Keratinocyte (primary cell): ENCODE results near the gene CCDC85B. TPM values are rescaled to one million over a fixed set of nuclear protein-coding genes. Genes with fewer than 3 reads are reported as not detected.

Experiments
- DNase-seq: peaks from one replicate; pipeline ENCODE4 v3.0.0-alpha.2; 2011; ENCODE audit warnings: low read depth, missing footprints, low spot score
- FAIRE-seq: peaks from 2 replicates; lab custom pipeline; 2011; peaks lifted over from hg19 to GRCh38; lab: Jason Lieb, UNC
- H2AFZ ChIP-seq: 2 replicates; pipeline ENCODE4 v1.6.0; 2012; ENCODE audit warnings: low read length, control low read depth, inconsistent platforms; ENCODE audit not compliant: control insufficient read depth
- H3K27ac ChIP-seq: 2 replicates; pipeline ENCODE4 v1.5.1; 2011; ENCODE audit warnings: low read length; ENCODE audit not compliant: control insufficient read depth, insufficient read depth
- H3K27me3 ChIP-seq: 3 replicates; pipeline ENCODE4 v1.6.0; 2011; ENCODE audit warnings: low read length; ENCODE audit not compliant: control insufficient read depth, insufficient read depth; ENCODE audit errors: extremely low read depth
- H3K36me3 ChIP-seq, 2 experiments: 2 replicates in 1 of 2; 3 replicates in 1 of 2; pipeline ENCODE4 v1.5.1; 2011; ENCODE audit warnings: low read length in 2 of 2, mild to moderate bottlenecking in 1 of 2; ENCODE audit not compliant: control insufficient read depth in 2 of 2, insufficient read depth in 2 of 2; ENCODE audit errors: extremely low read depth in 1 of 2
- H3K4me1 ChIP-seq: 3 replicates; pipeline ENCODE4 v1.5.1; 2011; ENCODE audit warnings: low read length; ENCODE audit not compliant: control insufficient read depth, insufficient read depth; ENCODE audit errors: extremely low read depth
- H3K4me2 ChIP-seq: 3 replicates; pipeline ENCODE4 v1.6.0; 2011; ENCODE audit warnings: low read depth, low read length; ENCODE audit not compliant: control insufficient read depth, insufficient read depth; ENCODE audit errors: extremely low read depth
- H3K4me3 ChIP-seq, 3 experiments: fragments of 200-600 bp in 1 of 3; sonication (generic) in 1 of 3; 2 replicates in 2 of 3; 3 replicates in 1 of 3; pipeline ENCODE4 v1.5.1; 2011 to 2016; ENCODE audit warnings: low read length in 3 of 3, mild to moderate bottlenecking in 3 of 3, control low read depth in 2 of 3, inconsistent platforms in 1 of 3, low read depth in 1 of 3, mixed read lengths in 1 of 3, mixed run types in 1 of 3, moderate library complexity in 1 of 3; ENCODE audit not compliant: control insufficient read depth in 2 of 3, insufficient read depth in 2 of 3; ENCODE audit errors: extremely low read depth in 1 of 3
- H3K79me2 ChIP-seq: 2 replicates; pipeline ENCODE4 v1.6.0; 2012; ENCODE audit warnings: low read length; ENCODE audit not compliant: control insufficient read depth, insufficient read depth
- H3K9ac ChIP-seq: 3 replicates; pipeline ENCODE4 v1.6.0; 2011; ENCODE audit warnings: low read length; ENCODE audit not compliant: control insufficient read depth, insufficient read depth; ENCODE audit errors: extremely low read depth
- H3K9me1 ChIP-seq: 3 replicates; pipeline ENCODE4 v1.6.0; 2011; ENCODE audit warnings: low read length; ENCODE audit not compliant: control insufficient read depth, insufficient read depth; ENCODE audit errors: extremely low read depth
- H3K9me3 ChIP-seq: 2 replicates; pipeline ENCODE4 v1.5.1; 2012; ENCODE audit warnings: low read depth, low read length; ENCODE audit not compliant: control insufficient read depth
- H4K20me1 ChIP-seq: 3 replicates; pipeline ENCODE4 v1.6.0; 2011; ENCODE audit warnings: low read length; ENCODE audit not compliant: control insufficient read depth, insufficient read depth; ENCODE audit errors: extremely low read depth
- EZH2 ChIP-seq: IDR thresholded peaks from one replicate; pipeline ENCODE4 v1.6.1; 2012; ENCODE audit warnings: inconsistent platforms, mild to moderate bottlenecking, low read length, moderate library complexity
- dilution Hi-C: fragments of 300-500 bp; cut with MboI; formaldehyde crosslinking; loops from one replicate; pipeline ENCODE4 v1.7.0; 2020; ENCODE audit warnings: low sequenced_read_pairs; ENCODE audit not compliant: extremely low pct_ligation_motif_present
- polyA plus RNA-seq, 5 experiments: library from polyadenylated mRNA; depleted of rRNA in 3 of 5; stranded (reverse) in 3 of 5; stranded (forward) in 1 of 5; unstranded in 1 of 5; fragments of >200 nt; gene quantifications; 1 replicate in 1 of 5; 2 replicates in 3 of 5; 3 replicates in 1 of 5; pipeline versions ENCODE4 v1.2.1 to v1.2.3, GENCODE V29; 2011 to 2012; ENCODE audit warnings: missing spikeins in 2 of 5, low read depth in 1 of 5, low replicate concordance in 1 of 5
- TF ChIP-seq, protein P1 (sequence below), 3 experiments: IDR thresholded peaks in 1 of 3; conservative IDR thresholded peaks in 1 of 3; optimal IDR thresholded peaks in 1 of 3; 2 replicates in 2 of 3; 3 replicates in 1 of 3; pipeline versions ENCODE3 to v1.5.1; 2011; ENCODE audit warnings: low read length in 3 of 3, mild to moderate bottlenecking in 3 of 3, moderate library complexity in 2 of 3, control low read depth in 1 of 3, inconsistent platforms in 1 of 3; ENCODE audit not compliant: insufficient read depth in 2 of 3; ENCODE audit errors: extremely low read depth in 1 of 3

Gene CCDC85B
- polyA plus RNA-seq, 1 donor (not counting 4 experiments of a cell fraction or from before 2014, with no cell fraction given): 4.1 TPM

- no peak for DNase-seq
- dilution Hi-C loops: no loop called here
- Histone ChIP-seq H3K4me3 (no peak overlapping the region), H3K36me3 (peaks cover 17 to 29% of the 10 kb centered on the region in 2 experiments), H3K9me3 (no peaks in the 10 kb centered on the region), H4K20me1 (no peaks in the 10 kb centered on the region), H3K27me3 (no peaks in the 10 kb centered on the region), H2AFZ (no peak overlapping the region), H3K4me1 (no peaks in the 10 kb centered on the region), H3K79me2 (no peaks in the 10 kb centered on the region), H3K4me2 (no peak overlapping the region), H3K9ac (no peak overlapping the region), H3K9me1 (no peaks in the 10 kb centered on the region), H3K27ac (no peak overlapping the region)
- no peak for FAIRE-seq
- TF ChIP-seq EZH2: no peak
- TF ChIP-seq, protein P1, sequence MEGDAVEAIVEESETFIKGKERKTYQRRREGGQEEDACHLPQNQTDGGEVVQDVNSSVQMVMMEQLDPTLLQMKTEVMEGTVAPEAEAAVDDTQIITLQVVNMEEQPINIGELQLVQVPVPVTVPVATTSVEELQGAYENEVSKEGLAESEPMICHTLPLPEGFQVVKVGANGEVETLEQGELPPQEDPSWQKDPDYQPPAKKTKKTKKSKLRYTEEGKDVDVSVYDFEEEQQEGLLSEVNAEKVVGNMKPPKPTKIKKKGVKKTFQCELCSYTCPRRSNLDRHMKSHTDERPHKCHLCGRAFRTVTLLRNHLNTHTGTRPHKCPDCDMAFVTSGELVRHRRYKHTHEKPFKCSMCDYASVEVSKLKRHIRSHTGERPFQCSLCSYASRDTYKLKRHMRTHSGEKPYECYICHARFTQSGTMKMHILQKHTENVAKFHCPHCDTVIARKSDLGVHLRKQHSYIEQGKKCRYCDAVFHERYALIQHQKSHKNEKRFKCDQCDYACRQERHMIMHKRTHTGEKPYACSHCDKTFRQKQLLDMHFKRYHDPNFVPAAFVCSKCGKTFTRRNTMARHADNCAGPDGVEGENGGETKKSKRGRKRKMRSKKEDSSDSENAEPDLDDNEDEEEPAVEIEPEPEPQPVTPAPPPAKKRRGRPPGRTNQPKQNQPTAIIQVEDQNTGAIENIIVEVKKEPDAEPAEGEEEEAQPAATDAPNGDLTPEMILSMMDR (optimal IDR thresholded peaks at IDR 0.05 in 1 of 3, IDR thresholded peaks at IDR 0.05 in 1 of 3, conservative IDR thresholded peaks at IDR 0.05 in 1 of 3; ENCODE audit: extremely low read depth in 1 of 3, insufficient read depth in 2 of 3, low read length in 3 of 3): no peak
These were observed 10.4 kb upstream of the CCDC85B start for GRCh38 chr11:65880027-65880426.

GRCh38 chr11:65880844-65881421, 9.5 kb upstream of the CCDC85B start:
- no peaks in the 10 kb centered on the region for H3K79me2 ChIP-seq
- H3K36me3 ChIP-seq: peaks cover 24 to 38% of the 10 kb centered on the region in 2 experiments
- dilution Hi-C loops: no loop called here
- H3K9me3 ChIP-seq: no peaks in the 10 kb centered on the region
- H3K4me1 ChIP-seq: no peaks in the 10 kb centered on the region
- no peak overlapping the region for H3K9ac ChIP-seq
- no peak for DNase-seq
- no peaks in the 10 kb centered on the region for H3K27me3 ChIP-seq
- no peak for FAIRE-seq
- no peak overlapping the region for H2AFZ ChIP-seq
- no peak overlapping the region for H3K27ac ChIP-seq
- H4K20me1 ChIP-seq: no peaks in the 10 kb centered on the region
- no peak overlapping the region for H3K4me2 ChIP-seq
- TF ChIP-seq, protein P1 (optimal IDR thresholded peaks at IDR 0.05 in 1 of 3, IDR thresholded peaks at IDR 0.05 in 1 of 3, conservative IDR thresholded peaks at IDR 0.05 in 1 of 3; ENCODE audit: extremely low read depth in 1 of 3, insufficient read depth in 2 of 3, low read length in 3 of 3): no peak
- no peak for TF ChIP-seq EZH2
- no peaks in the 10 kb centered on the region for H3K9me1 ChIP-seq
- H3K4me3 ChIP-seq: no peak overlapping the region
